DMS53 (cell line): ENCODE results near the gene RHOB.
A peak's percentile ranks its signal among the peaks of the same experiment; 100 is the strongest.

Experiments used
- DNase-seq: peaks from one replicate; lab custom pipeline; 2025; lab: John Stamatoyannopoulos, UW

RHOB gene

DNA sequence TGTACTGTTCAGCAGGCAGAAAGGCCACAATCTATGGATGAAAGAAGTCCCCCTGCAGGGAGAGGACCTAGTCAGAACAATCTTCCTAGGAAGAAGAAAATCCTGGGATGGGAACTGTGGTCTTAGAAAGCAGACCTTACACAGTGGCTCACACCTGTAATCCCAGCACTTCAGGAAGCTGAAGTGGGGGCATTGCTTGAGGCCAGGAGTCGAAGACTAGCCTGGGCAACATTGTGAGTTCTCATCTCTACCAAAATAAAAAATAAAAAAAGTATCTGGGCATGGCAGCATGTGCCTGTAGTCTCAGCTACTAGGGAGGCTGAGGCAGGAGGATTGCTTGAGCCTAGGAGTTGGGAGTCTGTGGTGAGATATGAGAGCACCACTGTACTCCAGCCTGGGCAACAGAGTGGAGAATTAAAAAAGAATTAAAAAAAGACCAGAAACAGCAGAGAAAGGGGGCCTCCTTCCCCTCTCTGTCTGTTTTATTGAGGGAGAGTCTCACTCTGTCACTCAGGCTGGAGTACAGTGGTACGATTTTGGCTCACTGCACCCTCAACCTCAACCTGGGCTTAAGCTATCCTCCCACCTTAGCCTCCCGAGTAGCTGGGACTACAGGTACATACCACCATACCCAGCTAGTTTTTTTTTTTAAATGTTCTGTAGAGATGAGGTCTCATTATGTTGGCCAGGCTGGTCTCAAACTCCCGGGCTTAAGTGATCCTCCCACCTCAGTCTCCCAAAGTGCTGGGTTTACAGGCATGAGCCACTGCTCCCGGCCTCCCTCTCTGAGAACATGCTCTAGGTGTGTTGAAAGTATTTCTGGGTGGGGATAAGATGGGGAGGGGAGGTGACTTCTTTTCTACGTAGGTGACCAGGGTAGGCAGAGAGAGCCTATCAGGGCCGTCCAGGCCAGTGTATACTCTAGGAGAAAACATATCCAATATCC is 7.4 kb downstream of the RHOB start:
- DNase-seq, result no peak

DNA sequence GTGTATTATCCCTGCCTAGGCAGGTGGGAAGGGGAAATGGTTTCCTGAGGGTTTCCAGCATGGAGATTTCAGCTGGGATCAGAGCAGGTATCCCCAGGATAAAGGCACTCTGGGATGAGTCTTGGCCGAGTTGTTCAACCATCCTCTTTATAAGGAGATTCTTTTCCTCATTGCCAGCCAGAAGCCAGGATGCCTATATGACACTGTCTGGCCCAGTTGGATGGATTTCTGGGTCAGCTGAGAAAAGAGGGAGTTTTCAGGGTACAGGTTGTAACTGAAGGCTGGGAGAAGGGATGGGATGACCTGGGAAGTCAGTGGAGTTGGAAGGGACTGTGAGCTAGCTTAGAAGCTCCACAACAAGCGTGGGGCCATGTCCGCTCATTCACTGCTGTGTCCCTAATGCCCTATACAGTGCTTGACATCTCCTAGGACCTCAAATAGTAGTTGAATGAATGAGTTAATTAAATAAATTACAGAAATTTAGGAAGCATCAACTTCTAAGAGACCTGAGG is 8.3 kb downstream of the RHOB start:
- no peak for DNase-seq

DNA sequence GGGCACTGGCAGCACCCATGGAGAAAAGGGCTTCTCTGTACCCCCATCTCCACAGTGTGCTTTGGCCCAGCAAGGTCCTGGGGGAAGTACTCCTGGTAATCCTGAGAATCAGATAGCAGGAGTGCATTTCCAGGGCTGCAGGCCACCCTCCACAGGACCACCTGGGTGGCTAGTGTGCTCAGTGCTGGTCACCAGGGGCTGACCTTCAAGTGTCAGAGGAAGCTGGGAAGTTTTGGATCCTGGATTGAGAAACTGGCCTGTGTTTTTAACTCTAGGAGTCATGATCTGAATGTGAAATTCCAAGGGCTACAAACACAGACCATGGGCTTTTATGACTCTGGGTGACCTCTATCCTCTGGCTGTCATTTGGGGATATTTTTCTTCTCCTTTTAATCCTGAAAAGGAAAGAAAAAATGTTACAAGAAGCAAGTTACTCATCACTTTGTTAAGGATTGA is 9.3 kb downstream of the RHOB start:
- DNase-seq, result no peak

DNA sequence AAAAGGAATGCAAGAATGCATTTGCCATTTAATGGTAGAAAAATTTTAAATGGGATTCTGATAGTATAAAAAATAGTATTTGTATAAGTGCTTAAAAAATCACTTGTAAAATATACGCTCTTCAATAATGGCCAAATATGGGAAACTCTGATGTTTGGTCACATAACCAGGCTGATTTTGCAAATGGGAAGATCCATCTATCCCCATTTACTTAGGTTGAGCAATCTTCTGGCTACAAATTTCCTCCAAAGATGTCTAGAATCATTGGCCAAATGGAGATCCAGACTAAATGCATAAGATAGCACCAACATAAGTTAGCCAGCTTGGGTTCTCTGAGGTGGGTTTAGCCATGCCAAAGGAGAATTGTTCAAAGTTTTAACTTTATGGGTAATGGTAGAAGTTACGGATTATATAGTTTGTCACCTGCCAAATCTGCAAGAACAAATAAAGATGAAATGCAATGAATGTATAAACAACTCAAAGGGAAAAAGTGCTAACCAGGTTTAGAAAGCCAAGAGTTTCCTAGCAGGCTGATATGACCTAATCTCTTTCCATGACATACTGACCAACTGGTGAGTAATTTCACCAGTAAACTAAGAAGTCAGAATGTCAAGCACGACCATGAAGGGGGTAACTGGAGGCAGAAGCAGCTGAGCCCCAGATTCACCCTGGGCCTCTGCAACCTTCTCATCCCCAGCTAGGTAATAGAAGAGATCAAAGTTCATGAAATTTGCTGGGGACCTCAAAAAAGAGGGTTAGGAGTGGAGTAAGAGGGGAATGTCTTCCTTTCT is 10.0 kb downstream of the RHOB start:
- no peak for DNase-seq

DNA sequence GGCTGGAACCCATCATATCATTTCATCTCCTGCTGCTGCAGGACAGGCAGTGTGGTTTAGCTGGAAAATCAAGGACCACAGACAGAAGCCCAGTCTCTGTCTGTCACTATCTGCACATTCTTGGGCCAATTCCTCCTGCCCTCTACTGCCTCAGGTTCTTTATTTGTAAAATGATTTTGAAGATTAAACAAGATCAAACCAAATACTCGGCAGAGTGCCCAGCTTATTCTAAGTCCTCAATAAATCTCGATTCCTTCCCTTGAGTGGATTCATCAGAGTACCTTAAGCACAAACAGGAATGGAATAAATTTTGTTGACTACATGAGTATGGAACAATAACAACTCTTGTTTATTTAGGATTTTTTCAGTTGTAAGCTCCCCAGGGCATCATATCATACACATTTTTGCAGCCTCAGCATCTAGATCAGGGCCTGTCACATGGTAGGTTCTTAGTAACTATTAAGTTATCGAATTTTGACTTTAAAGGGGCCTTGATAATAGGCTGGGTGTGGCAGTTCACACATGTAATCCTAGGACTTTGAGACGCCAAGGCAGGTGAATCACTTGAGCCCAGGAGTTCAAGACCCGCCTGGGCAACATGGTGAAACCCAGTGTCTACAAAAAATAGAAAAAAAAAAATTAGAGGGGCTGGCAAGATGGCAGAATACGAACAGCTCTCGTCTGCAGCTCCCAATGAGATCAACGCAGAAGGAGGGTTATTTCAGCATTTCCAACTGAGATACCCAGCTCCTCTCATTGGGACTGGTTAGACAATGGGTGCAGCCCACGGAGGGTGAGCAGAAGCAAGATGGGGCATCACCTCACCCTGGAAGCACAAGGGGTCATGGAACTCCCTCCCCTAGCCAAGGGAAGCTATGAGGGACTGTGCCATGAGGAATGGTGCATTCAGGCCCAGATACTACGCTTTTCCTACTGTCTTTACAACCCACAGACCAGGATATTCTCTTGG is 11.1 kb downstream of the RHOB start:
- no peak for DNase-seq

DNA sequence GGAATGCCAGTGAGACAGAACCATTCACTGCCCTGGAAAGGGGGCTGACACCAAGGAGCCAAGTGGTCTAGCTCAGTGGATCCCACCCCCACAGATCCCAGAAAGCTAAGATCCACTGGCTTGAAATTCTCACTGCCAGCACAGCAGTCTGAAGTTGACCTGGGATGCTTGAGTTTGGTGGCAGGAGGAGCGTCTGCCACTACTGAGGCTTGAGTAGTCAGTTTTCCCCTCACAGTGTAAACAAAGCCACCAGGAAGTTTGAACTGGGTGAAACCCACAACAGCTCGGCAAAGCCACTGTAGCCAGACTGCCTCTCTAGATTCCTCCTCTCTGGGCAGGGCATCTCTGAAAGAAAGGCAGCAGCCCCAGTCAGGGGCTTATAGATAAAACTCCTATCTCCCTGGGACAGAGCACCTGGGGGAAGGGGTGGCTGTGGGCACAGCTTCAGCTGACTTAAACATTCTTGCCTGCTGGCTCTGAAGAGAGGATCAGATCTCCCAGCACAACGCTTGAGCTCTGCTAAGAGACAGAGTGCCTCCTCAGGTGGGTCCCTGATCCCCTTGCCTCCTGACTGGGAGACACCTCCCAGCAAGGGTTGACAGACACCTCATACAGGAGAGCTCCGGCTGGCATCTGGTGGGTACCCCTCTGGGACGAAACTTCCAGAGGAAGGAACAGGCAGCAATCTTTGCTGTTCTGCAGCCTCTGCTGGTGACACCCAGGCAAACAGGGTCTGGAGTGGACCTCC is 12.0 kb downstream of the RHOB start:
- DNase-seq, result peak; percentile 59

DNA sequence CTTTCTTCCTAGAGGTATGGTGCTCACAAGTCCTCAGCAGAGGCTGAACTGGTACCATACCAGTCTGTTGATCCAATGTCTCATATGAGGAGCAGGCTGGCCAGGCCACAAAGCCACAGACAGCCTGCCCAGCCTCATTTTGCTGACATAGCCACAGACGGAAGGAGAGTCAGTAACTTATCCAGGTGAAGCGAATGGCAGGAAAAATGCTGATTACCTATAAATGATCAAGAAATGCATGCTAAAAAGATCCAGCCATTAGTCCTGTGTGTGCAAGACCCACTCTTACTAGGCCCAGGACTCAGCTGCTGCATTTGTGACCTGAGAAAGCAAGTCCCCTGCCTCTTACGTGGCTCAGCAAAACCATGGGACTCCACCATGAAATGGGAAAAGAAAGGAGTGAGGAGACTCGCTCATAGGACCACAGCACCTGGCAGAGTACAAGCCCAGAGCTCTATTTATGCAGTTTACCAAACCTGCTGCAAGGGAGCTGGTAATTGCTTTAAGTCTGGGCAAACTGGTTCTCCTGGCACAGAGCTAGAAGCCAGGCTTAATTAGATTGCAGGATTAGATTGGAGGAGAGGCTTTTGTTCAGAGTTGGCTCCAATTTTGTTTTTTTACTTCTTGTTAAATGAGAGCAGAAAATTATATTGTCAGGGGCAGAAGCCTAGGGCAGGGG is 19.0 kb downstream of the RHOB start:
- DNase-seq, result no peak

DNA sequence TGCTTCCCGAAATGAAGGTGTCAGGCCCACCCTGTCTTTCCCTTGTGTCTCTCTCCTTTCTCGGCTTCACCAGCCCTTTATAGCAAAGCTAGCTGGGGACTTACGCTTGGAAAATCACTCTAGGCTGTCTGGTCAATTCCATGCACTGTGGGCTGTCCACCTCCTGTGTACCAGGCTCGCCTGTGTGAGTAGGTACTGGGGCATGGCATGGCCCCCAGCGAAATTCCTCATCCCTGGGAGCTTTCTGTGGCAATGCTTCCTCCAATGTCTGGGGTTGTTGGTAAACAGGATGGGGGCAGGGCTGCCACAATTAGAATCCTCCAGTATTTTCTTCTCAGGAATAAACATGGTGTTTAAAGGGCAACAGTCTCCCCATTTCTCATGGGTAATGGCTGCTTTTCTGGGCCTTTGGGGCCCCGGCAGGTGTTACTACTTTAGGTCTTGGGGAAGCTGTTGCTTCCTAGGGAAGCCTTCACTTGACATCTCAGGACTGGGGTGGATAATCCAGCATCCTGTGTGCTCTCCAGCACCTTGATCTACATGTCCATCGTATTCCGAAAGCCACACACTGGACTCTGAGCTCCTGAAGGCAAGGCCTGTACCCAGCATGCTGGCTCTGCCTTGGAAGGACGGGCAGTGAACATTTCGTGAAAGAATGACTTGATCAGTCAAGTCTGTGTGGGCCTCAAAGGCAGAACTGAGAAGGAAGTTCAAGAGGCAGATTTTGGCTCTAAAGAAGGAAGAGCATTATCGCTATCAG is 21.1 kb downstream of the RHOB start:
- no peak for DNase-seq

DNA sequence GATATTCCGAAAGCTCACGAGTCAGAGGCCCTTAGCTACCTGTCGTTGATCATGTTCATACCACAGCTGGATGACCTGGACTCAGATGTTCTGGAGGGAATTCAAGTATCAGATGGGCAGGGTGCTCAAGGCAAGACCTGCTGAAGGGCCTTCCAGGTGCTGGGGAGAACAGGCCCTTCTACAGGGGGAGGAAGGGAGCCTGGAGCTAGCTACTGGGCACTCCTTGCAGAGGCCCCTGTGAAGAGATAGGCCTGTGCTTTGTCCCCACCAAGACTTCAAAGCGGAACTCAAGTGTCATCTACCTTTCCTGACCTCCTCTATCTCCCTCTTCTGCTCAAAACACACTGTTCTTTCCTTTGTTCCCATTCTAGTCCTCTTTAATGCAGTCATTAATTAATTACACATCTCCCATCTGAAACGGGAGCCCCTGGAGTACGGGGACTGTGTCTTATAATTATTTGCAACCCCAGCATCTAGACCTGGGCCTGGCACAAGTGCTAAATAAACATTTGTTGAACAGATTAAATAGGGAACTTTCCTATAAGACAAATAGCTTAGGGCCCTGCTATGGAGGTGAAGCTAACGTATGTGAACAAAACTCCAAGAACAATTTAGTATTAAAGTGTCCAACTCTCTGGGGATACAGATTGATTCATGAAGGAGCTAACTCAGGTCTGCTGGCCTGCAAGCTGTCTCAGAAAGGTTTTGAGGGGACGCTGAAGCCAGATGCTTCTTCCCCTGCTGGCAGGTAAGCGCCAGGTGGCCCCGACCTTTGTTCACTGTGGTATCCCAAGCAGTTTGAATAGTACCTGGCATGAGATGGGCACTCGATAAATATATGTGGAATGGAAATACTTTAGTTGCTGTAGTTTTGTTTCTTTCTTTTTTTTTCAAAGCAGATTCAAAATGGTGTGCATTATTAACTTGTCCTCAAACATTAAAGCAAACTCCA is 22.0 kb downstream of the RHOB start:
- DNase-seq, result no peak

DNA sequence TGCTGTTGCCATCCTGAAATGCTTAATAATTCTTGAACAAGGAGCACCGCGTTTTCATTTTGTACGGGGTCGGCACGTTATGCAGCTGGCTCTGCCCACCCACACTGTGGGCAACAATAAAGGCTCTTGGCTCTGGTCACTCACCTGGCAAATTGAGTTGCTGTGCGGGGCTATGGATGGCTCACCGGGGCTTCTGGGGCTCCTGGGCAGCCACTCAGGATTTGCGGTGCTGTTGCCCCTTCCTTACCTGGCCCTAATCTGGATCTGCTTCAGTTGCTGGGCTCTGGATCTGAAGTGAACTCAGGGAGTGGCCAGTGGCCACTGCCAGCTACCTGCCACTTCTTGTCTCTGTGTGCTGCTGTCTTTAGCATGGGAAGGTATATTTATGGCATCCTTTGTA is 22.7 kb downstream of the RHOB start:
- no peak for DNase-seq

DNA sequence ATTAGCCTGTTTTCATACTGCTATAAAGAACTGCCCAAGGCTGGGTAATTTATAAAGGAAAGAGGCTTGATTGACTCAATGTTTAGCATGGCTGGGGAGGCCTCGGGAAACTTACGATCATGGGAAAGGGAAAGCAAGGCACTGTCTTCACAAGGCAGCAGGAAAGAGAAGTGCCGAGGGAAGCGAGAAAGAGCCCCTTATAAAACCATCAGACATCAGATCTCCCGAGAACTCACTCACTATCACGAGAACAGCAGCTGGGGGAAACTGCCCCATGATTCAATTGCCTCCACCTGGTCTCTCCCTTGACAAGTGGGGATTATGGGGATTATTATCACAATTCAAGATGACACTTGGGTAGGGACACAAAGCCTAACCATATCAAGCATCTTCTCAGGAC is 23.3 kb downstream of the RHOB start:
- peak; percentile 10 for DNase-seq

DNA sequence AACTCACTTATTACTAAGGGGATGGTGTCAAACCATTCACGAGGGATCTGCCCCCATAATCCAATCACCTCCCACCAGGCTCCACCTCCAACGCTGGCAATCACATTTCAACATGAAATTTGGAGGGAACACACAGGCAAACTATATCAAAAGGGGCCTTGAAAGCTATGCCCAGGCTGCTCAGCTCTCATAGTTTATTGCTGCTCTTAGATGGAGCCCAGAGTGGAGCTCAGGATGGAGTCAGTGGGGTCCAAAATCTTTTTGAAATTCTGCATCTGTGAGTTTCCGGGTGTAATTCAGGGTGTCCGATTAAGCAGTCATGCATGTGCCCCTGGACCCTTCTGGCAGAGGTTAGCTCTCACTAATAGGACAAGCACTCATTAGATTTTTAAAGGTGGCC is 24.3 kb downstream of the RHOB start:
- no peak for DNase-seq

DNA sequence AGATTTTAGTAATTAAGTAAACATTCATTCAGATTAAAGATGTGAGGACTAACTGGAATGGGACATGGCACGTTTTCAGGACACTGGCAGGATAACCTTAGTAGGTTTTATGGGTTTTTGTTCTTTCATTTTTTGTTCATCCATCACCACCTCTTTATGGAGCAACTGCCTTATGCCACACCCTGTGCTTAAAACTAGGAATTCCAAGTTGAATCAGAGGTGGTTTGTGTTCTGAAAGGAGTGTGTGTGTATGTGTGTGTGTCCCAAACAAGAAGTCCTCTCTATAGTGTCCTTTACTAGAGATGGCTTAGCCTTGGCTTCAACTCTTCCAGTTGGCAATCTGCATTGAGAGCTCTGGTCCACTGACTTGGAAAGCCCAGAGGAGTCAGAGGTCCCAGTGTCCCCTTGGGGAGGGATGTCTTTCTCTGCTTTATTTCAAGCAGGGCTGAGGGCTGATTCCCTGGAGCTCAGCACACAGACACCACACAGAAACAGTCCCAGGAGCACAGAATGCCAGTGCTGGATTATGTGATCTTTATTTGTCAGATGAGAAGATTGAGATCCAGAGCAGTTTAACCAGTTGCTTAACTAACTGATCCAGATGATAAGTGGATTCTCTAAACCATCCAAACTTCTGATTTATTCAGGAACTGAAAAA is 25.2 kb downstream of the RHOB start:
- DNase-seq, result no peak

DNA sequence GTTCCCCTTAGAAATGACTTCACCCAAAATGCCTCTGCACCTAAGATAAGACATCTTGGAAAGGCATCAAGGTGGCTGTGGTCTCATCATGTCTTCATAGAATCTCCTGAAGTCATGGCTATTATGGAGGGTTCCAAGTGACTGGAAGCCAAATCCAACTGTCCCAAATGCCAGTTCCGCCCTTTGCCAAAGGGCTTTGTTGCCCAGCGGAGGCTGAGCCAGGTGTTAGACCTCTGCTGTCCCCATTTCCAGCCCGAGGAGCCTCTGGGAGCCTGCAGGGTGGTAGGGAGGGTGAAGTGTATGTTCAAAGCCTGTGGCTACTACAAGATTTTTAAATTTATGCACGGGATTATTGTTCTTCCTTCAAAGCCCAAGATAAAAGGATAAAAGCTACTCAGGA is 25.7 kb downstream of the RHOB start:
- DNase-seq, result no peak

DNA sequence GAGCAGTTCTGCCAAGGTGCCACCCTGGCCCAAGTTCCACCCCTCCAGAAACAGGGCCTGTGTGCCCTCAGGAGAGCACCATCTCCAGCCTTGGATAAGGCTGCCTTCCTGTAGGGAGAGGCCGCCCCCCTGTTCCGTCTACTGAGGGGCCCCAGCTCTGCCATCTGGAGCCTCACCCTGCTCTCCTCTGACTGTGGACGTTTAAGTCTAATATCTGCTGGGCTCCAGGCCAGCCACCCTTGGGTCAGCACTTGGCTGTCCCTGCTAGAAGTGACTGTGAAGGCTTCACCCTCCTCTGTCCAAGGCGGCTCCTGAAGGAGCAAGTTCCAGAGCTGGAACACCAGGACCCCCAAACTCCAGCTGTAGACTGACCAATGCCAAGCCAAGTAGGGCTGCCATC is 26.3 kb downstream of the RHOB start:
- DNase-seq, result no peak

DNA sequence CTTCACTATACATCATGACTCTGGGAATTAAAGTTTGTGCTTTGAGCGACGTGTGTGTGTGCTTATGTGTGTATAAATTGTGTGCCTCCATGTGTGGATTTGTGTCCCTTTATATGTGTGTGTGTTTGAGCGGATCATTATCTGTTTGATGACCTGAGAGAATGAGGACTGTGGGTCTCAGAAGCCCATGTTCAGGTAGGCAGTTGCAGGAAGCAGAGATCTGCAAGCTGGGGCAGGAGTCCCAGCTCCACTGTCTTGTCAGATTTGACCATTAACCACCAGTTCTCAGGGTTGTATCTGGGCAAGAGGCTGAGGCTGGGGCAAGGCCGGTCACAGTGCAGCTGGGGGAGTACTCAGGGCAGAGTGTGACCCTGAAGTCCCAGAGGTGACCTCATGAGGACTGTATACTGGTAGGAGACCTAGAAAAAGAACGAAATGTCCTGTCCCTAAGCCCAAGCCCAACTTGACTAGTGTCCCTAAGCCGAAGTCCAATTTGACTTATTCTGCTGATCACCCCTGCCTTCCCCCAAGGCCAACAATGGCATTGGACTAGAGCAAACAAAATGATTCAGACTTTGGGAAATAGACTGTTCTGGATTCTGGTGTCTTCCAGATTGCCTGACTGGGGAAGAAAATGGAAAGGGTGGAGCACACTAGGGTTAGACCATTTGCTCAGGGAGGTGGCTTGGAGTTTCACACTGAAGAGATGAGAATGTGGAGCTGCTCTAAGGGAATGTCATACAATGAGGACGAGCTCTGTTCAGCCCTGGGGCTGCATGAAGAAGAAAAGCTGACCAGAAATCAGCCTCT is 28.1 kb downstream of the RHOB start:
- DNase-seq, result no peak

DNA sequence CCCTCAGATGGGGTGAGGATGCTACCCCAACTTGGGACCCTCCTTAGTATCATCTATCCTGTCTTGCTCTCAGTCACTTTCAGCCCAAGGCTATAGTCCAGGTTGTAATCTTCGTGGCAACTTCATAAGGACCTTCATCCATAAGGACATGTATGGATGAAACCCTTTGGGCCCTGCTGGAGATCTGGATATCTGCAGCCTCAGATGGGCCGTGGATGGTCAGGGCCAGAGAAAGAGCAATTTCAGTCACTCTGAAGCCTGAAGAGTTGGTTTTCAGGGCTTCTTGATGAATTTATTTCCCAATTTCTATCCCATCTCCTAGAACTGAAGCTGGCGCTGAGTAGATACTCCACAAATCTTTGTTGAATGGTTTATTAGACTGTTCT is 28.7 kb downstream of the RHOB start:
- no peak for DNase-seq
